SK-N-SH (cell line): ENCODE results near the gene GRM5. TPM values are rescaled to one million over a fixed set of nuclear protein-coding genes. Genes with fewer than 3 reads are reported as not detected.

Experiments
- CTCF ChIA-PET: fragments of 300-600, 350-600 bp; formaldehyde crosslinking; extraction: SDS; loops from one replicate; lab custom pipeline; 2021; lab: Yijun Ruan, JAX
- POLR2A ChIA-PET: fragments of 350-600 bp; sonication (Branson Sonifier 250); formaldehyde crosslinking; extraction: SDS; loops from one replicate; lab custom pipeline; 2020; ENCODE audit warnings: antibody characterized with exemption, inconsistent platforms; lab: Yijun Ruan, JAX
- DNase-seq: peaks from one replicate; pipeline ENCODE4 v3.0.0; 2012
- H2AFZ ChIP-seq: fragments of 200-600 bp; sonication (generic); 2 replicates; pipeline ENCODE4 v1.8.1; 2016; ENCODE audit warnings: antibody characterized with exemption, mild to moderate bottlenecking, low read depth
- H3F3A ChIP-seq: fragments of 200-600 bp; sonication (generic); replicated peaks from 2 replicates; pipeline ENCODE3; 2016; ENCODE audit warnings: antibody characterized with exemption, mild to moderate bottlenecking; ENCODE audit not compliant: insufficient read depth
- H3K27ac ChIP-seq, 2 experiments: fragments of 200-500 bp in 1 of 2; fragments of 200-600 bp in 1 of 2; sonication (Bioruptor generic) in 1 of 2; sonication (generic), shearing (Covaris generic) in 1 of 2; 2 replicates each; pipeline versions ENCODE4 v1.5.1 to v1.6.1; 2014 to 2016; ENCODE audit warnings: low read depth in 2 of 2, inconsistent platforms in 1 of 2, low read length in 1 of 2, mild to moderate bottlenecking in 1 of 2, mixed read lengths in 1 of 2
- H3K27me3 ChIP-seq: fragments of 200-600 bp; sonication (generic), shearing (Covaris generic); 2 replicates; pipeline ENCODE4 v1.6.1; 2016; ENCODE audit warnings: mixed run types; ENCODE audit not compliant: insufficient read depth
- H3K36me3 ChIP-seq, 2 experiments: fragments of 200-500 bp in 1 of 2; fragments of 200-600 bp in 1 of 2; sonication (Bioruptor generic) in 1 of 2; sonication (generic) in 1 of 2; replicated peaks in 1 of 2; 2 replicates each; pipeline versions ENCODE3 to v1.5.1; 2014 to 2016; ENCODE audit warnings: low read length in 1 of 2, mild to moderate bottlenecking in 1 of 2; ENCODE audit not compliant: insufficient read depth in 2 of 2, control insufficient read depth in 1 of 2
- H3K4me1 ChIP-seq, 2 experiments: fragments of 200-500 bp in 1 of 2; fragments of 200-600 bp in 1 of 2; sonication (Bioruptor generic) in 1 of 2; sonication (generic), shearing (Covaris generic) in 1 of 2; 2 replicates each; pipeline versions ENCODE4 v1.5.1 to v1.6.1; 2014 to 2016; ENCODE audit warnings: low read depth in 1 of 2, low read length in 1 of 2, mixed run types in 1 of 2; ENCODE audit not compliant: insufficient read depth in 2 of 2, control insufficient read depth in 1 of 2
- H3K4me2 ChIP-seq: fragments of 200-600 bp; sonication (generic), shearing (Covaris generic); 2 replicates; pipeline ENCODE4 v1.6.1; 2017; ENCODE audit warnings: mixed run types
- H3K4me3 ChIP-seq, 2 experiments: fragments of 200-500 bp in 1 of 2; fragments of 200-600 bp in 1 of 2; sonication (Bioruptor generic) in 1 of 2; sonication (generic), shearing (Covaris generic) in 1 of 2; 2 replicates each; pipeline versions ENCODE4 v1.5.1 to v1.8.1; 2014 to 2016; ENCODE audit warnings: low read depth in 2 of 2, inconsistent platforms in 1 of 2, low read length in 1 of 2, mild to moderate bottlenecking in 1 of 2, mixed read lengths in 1 of 2, moderate library complexity in 1 of 2
- H3K79me2 ChIP-seq: fragments of 200-600 bp; sonication (generic); 2 replicates; pipeline ENCODE4 v1.8.1; 2017; ENCODE audit warnings: mild to moderate bottlenecking; ENCODE audit not compliant: insufficient read depth
- H3K9ac ChIP-seq: fragments of 200-600 bp; sonication (generic); 2 replicates; pipeline ENCODE4 v1.6.1; 2017; ENCODE audit warnings: mixed run types
- H3K9me2 ChIP-seq: fragments of 200-600 bp; sonication (generic); 2 replicates; pipeline ENCODE4 v1.6.1; 2017; ENCODE audit warnings: mixed run types
- H3K9me3 ChIP-seq: fragments of 200-600 bp; sonication (generic); 2 replicates; pipeline ENCODE4 v1.6.1; 2017; ENCODE audit warnings: mixed run types, mild to moderate bottlenecking, moderate library complexity
- H4K20me1 ChIP-seq: fragments of 200-600 bp; sonication (generic); 2 replicates; pipeline ENCODE4 v1.6.1; 2017; ENCODE audit warnings: mild to moderate bottlenecking, mixed run types; ENCODE audit not compliant: insufficient read depth
- EZH2phosphoT487 ChIP-seq: fragments of 200-600 bp; sonication (generic); IDR thresholded peaks from 2 replicates; pipeline ENCODE4 v1.6.1; 2017; ENCODE audit warnings: low read depth, mixed run types, mild to moderate bottlenecking, antibody characterized with exemption, moderate library complexity, borderline replicate concordance
- FOSL2 ChIP-seq: IDR thresholded peaks from 2 replicates; pipeline ENCODE4 v1.4.0; 2012; ENCODE audit warnings: low read depth, mild to moderate bottlenecking, moderate library complexity, borderline replicate concordance
- FOXJ3 ChIP-seq: sonication (generic); formaldehyde crosslinking; IDR thresholded peaks from 2 replicates; pipeline ENCODE4 v1.5.1; 2020; ENCODE audit warnings: mild to moderate bottlenecking, missing genetic modification reagents
- GATA2 ChIP-seq: sonication (generic); formaldehyde crosslinking; IDR thresholded peaks from 2 replicates; pipeline ENCODE4 v1.5.0; 2020; ENCODE audit warnings: mild to moderate bottlenecking, missing genetic modification reagents
- MEF2A ChIP-seq: IDR thresholded peaks from 2 replicates; pipeline ENCODE4 v1.4.0; 2012; ENCODE audit warnings: low read depth, borderline replicate concordance
- MXI1 ChIP-seq: IDR thresholded peaks from 2 replicates; pipeline ENCODE4 v1.6.1; 2012; ENCODE audit warnings: mild to moderate bottlenecking, low read depth, low read length, improper control_type of control experiment
- NFIC ChIP-seq: IDR thresholded peaks from 2 replicates; pipeline ENCODE4 v1.4.0; 2012; ENCODE audit warnings: borderline replicate concordance
- RCOR1 ChIP-seq: fragments of 150-350 bp; IDR thresholded peaks from 2 replicates; pipeline ENCODE4 v1.6.1; 2017; ENCODE audit warnings: antibody characterized with exemption, low read length
- SIN3A ChIP-seq: IDR thresholded peaks from 2 replicates; pipeline ENCODE4 v1.6.1; 2012; ENCODE audit warnings: low read depth, mild to moderate bottlenecking, low read length, moderate library complexity, borderline replicate concordance
- SMC3 ChIP-seq: IDR thresholded peaks from 2 replicates; pipeline ENCODE4 v1.6.1; 2012; ENCODE audit warnings: low read depth, low read length, improper control_type of control experiment
- TCF12 ChIP-seq: IDR thresholded peaks from 2 replicates; pipeline ENCODE4 v1.4.0; 2012
- TEAD4 ChIP-seq: IDR thresholded peaks from 2 replicates; pipeline ENCODE4 v1.4.0; 2012; ENCODE audit warnings: mild to moderate bottlenecking, borderline replicate concordance; ENCODE audit not compliant: insufficient read depth
- WGBS: methylation state at CpG from one replicate; pipeline ENCODE4 v1.1.6; 2017; ENCODE audit warnings: low lambda C conversion rate; 5-methylcytosine and 5-hydroxymethylcytosine counted together
- polyA plus RNA-seq, 3 experiments: library from polyadenylated mRNA; depleted of rRNA; stranded (reverse); fragments of >200 nt; gene quantifications; 2 replicates each; pipeline ENCODE4 v1.2.3, GENCODE V29; 2012
- TF ChIP-seq, protein P1 (sequence below): IDR thresholded peaks from 2 replicates; pipeline ENCODE4 v1.4.0; 2012; ENCODE audit warnings: low read depth, borderline replicate concordance
- TF ChIP-seq, protein P2 (sequence below): IDR thresholded peaks from 2 replicates; pipeline ENCODE4 v1.4.0; 2012; ENCODE audit warnings: low read depth
- TF ChIP-seq, protein P3 (sequence below): IDR thresholded peaks from 2 replicates; pipeline ENCODE4 v1.6.1; 2012; ENCODE audit warnings: mild to moderate bottlenecking, low read depth, low read length, moderate library complexity
- TF ChIP-seq, protein P4 (sequence below): fragments of 200-600 bp; sonication (generic); IDR thresholded peaks from 2 replicates; pipeline ENCODE4 v1.6.1; 2017; ENCODE audit warnings: antibody characterized with exemption, mild to moderate bottlenecking, moderate library complexity
- TF ChIP-seq, protein P5 (sequence below): fragments of 150-350 bp; IDR thresholded peaks from 2 replicates; pipeline ENCODE4 v1.6.1; 2017; ENCODE audit warnings: antibody characterized with exemption, low read length, low read depth, borderline replicate concordance

Gene GRM5
- polyA plus RNA-seq, 1 of the 3 experiments (the other 2 are of a cell fraction): not detected

DNA sequence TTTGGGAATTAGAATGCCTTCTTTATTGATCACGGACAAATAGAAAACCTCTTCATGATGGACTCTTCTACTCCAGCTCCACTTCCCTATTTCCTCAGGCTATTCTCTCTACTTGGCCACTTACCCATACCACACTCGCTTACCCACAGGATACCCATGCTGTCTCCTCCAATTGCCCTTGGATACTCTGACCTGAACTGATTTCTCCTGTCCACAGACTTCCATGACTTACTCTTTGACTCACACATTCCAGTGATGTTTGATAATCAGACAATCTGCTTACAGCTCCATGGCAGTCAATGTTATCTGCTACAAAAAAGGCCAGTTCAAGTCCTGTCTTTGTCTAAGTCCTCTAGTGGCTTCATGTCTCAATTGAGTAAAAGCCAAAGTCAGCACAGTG lies 436.3 kb downstream of the GRM5 start:
- H3K9ac ChIP-seq: no peak overlapping the region
- 21% methylated on average over 2 of the region's 2 CpGs for WGBS
- POLR2A ChIA-PET: no interaction called here
- H3K4me2 ChIP-seq: no peak overlapping the region
- DNase-seq: no peak
- no peak overlapping the region for H3K27ac ChIP-seq
- no peaks in the 10 kb centered on the region for H3K9me3 ChIP-seq
- peaks cover 4% of the 10 kb centered on the region; the same call in 1 of the 2 replicates for H3K27me3 ChIP-seq
- no peak overlapping the region for H3K4me3 ChIP-seq
- no peak overlapping the region for H2AFZ ChIP-seq
- H3K9me2 ChIP-seq: no peaks in the 10 kb centered on the region
- no peaks in the 10 kb centered on the region for H3F3A ChIP-seq
- TF ChIP-seq EZH2phosphoT487 (no peak), GATA2 (CRISPR knock-in tag) (no peak), RCOR1 (no peak), NFIC (no peak), MXI1 (no peak), TCF12 (no peak), FOSL2 (no peak), MEF2A (no peak), FOXJ3 (CRISPR knock-in tag) (no peak), SIN3A (no peak), SMC3 (no peak), TEAD4 (no peak)
- TF ChIP-seq, protein P1, sequence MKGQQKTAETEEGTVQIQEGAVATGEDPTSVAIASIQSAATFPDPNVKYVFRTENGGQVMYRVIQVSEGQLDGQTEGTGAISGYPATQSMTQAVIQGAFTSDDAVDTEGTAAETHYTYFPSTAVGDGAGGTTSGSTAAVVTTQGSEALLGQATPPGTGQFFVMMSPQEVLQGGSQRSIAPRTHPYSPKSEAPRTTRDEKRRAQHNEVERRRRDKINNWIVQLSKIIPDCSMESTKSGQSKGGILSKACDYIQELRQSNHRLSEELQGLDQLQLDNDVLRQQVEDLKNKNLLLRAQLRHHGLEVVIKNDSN: no peak
- TF ChIP-seq, protein P2, sequence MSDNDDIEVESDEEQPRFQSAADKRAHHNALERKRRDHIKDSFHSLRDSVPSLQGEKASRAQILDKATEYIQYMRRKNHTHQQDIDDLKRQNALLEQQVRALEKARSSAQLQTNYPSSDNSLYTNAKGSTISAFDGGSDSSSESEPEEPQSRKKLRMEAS: no peak
- TF ChIP-seq, protein P3, sequence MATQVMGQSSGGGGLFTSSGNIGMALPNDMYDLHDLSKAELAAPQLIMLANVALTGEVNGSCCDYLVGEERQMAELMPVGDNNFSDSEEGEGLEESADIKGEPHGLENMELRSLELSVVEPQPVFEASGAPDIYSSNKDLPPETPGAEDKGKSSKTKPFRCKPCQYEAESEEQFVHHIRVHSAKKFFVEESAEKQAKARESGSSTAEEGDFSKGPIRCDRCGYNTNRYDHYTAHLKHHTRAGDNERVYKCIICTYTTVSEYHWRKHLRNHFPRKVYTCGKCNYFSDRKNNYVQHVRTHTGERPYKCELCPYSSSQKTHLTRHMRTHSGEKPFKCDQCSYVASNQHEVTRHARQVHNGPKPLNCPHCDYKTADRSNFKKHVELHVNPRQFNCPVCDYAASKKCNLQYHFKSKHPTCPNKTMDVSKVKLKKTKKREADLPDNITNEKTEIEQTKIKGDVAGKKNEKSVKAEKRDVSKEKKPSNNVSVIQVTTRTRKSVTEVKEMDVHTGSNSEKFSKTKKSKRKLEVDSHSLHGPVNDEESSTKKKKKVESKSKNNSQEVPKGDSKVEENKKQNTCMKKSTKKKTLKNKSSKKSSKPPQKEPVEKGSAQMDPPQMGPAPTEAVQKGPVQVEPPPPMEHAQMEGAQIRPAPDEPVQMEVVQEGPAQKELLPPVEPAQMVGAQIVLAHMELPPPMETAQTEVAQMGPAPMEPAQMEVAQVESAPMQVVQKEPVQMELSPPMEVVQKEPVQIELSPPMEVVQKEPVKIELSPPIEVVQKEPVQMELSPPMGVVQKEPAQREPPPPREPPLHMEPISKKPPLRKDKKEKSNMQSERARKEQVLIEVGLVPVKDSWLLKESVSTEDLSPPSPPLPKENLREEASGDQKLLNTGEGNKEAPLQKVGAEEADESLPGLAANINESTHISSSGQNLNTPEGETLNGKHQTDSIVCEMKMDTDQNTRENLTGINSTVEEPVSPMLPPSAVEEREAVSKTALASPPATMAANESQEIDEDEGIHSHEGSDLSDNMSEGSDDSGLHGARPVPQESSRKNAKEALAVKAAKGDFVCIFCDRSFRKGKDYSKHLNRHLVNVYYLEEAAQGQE: no peak
- TF ChIP-seq, protein P4, sequence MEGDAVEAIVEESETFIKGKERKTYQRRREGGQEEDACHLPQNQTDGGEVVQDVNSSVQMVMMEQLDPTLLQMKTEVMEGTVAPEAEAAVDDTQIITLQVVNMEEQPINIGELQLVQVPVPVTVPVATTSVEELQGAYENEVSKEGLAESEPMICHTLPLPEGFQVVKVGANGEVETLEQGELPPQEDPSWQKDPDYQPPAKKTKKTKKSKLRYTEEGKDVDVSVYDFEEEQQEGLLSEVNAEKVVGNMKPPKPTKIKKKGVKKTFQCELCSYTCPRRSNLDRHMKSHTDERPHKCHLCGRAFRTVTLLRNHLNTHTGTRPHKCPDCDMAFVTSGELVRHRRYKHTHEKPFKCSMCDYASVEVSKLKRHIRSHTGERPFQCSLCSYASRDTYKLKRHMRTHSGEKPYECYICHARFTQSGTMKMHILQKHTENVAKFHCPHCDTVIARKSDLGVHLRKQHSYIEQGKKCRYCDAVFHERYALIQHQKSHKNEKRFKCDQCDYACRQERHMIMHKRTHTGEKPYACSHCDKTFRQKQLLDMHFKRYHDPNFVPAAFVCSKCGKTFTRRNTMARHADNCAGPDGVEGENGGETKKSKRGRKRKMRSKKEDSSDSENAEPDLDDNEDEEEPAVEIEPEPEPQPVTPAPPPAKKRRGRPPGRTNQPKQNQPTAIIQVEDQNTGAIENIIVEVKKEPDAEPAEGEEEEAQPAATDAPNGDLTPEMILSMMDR: no peak
- TF ChIP-seq, protein P5, sequence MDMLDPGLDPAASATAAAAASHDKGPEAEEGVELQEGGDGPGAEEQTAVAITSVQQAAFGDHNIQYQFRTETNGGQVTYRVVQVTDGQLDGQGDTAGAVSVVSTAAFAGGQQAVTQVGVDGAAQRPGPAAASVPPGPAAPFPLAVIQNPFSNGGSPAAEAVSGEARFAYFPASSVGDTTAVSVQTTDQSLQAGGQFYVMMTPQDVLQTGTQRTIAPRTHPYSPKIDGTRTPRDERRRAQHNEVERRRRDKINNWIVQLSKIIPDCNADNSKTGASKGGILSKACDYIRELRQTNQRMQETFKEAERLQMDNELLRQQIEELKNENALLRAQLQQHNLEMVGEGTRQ: no peak
- CTCF ChIA-PET: no interaction called here
- no peaks in the 10 kb centered on the region for H3K36me3 ChIP-seq
- H4K20me1 ChIP-seq: no peaks in the 10 kb centered on the region
- no peaks in the 10 kb centered on the region for H3K4me1 ChIP-seq
- H3K79me2 ChIP-seq: no peaks in the 10 kb centered on the region
